ENCODE data around the gene ZMYM4.

- TF ChIP-seq CTCF (IDR thresholded peaks at IDR 0.05) (no peak), POLR2A (IDR thresholded peaks at IDR 0.05) (no peak)
These were observed 168.7 kb downstream of the ZMYM4 start for GRCh38 chr1:35437200-35437599.
